ENCODE results near the gene FNIP2. TPM values are rescaled to one million over a fixed set of nuclear protein-coding genes. Genes with fewer than 3 reads are reported as not detected.

Gene FNIP2
- total and polyA plus RNA-seq, 2 experiments from 2014 or later: 1.8 to 22.4 TPM

GRCh38 chr4:158819942-158820786, 51.3 kb downstream of the FNIP2 start:
- Histone ChIP-seq H3K79me2 (ENCODE audit: insufficient read depth) (peaks cover 85% of the 10 kb centered on the region), H3K4me1 (ENCODE audit: insufficient read depth) (peaks cover 46% of the 10 kb centered on the region), H3K27me3 (replicated peaks; ENCODE audit: insufficient read depth) (no peaks in the 10 kb centered on the region), H3K9ac (no peak overlapping the region), H3K27ac (peak overlapping the region; percentile 40; the same call in 1 of the 2 replicates), H3F3A (ENCODE audit: insufficient read depth) (peaks cover 23% of the 10 kb centered on the region), H3K36me3 (ENCODE audit: low read depth) (no peaks in the 10 kb centered on the region), H3K4me3 (no peak overlapping the region), H3K4me2 (ENCODE audit: unreplicated experiment) (no peak overlapping the region), H3K9me2 (ENCODE audit: insufficient read depth) (no peaks in the 10 kb centered on the region), H3K9me3 (ENCODE audit: low read depth) (no peaks in the 10 kb centered on the region), H2AFZ (no peak overlapping the region), H4K20me1 (ENCODE audit: insufficient read depth) (no peaks in the 10 kb centered on the region)
- no peak for TF ChIP-seq EZH2 (IDR thresholded peaks at IDR 0.05; ENCODE audit: insufficient read depth, poor library complexity, severe bottlenecking)
- TF ChIP-seq EZH2phosphoT487 (IDR thresholded peaks at IDR 0.05; ENCODE audit: insufficient read depth, low read depth): no peak
- DNase-seq: no peak
- 78 to 81% methylated on average over 2 of the region's 2 CpGs for WGBS, 2 experiments (ENCODE audit: low coverage in 1 of 2, low lambda C conversion rate in 2 of 2, missing lambda C conversion rate in 2 of 2)
- in situ Hi-C loops (cut with MboI): no loop called here

GRCh38 chr4:158821228-158821971, 52.6 kb downstream of the FNIP2 start:
- H3K27ac ChIP-seq: peak overlapping the region; percentile 40
- peak; percentile 78 for DNase-seq
- H3K4me1 ChIP-seq (ENCODE audit: insufficient read depth): peaks cover 52% of the 10 kb centered on the region
- H3K36me3 ChIP-seq (ENCODE audit: low read depth): no peaks in the 10 kb centered on the region
- H3K9me3 ChIP-seq (ENCODE audit: low read depth): no peaks in the 10 kb centered on the region
- TF ChIP-seq EZH2 (IDR thresholded peaks at IDR 0.05; ENCODE audit: insufficient read depth, poor library complexity, severe bottlenecking) (no peak), EZH2phosphoT487 (IDR thresholded peaks at IDR 0.05; ENCODE audit: insufficient read depth, low read depth) (no peak)
- 84 to 85% methylated on average over 4 of the region's 4 CpGs for WGBS, 2 experiments (ENCODE audit: low coverage in 1 of 2, low lambda C conversion rate in 2 of 2, missing lambda C conversion rate in 2 of 2)
- peaks cover 73% of the 10 kb centered on the region for H3K79me2 ChIP-seq (ENCODE audit: insufficient read depth)
- no peak overlapping the region for H2AFZ ChIP-seq
- peak overlapping the region; percentile 45 for H3K9ac ChIP-seq
- in situ Hi-C loops (cut with MboI): no loop called here
- H3K27me3 ChIP-seq (replicated peaks; ENCODE audit: insufficient read depth): no peaks in the 10 kb centered on the region
- no peaks in the 10 kb centered on the region for H3K9me2 ChIP-seq (ENCODE audit: insufficient read depth)
- H3F3A ChIP-seq (ENCODE audit: insufficient read depth): peaks cover 30% of the 10 kb centered on the region
- H4K20me1 ChIP-seq (ENCODE audit: insufficient read depth): no peaks in the 10 kb centered on the region
- H3K4me3 ChIP-seq: no peak overlapping the region
- peak overlapping the region; percentile 23 for H3K4me2 ChIP-seq (ENCODE audit: unreplicated experiment)

- Histone ChIP-seq H3F3A (ENCODE audit: insufficient read depth) (peaks cover 30% of the 10 kb centered on the region), H3K27ac (no peak overlapping the region), H3K36me3 (ENCODE audit: low read depth) (no peaks in the 10 kb centered on the region; the same call in 1 of the 2 replicates), H3K4me3 (no peak overlapping the region), H4K20me1 (ENCODE audit: insufficient read depth) (no peaks in the 10 kb centered on the region), H3K9me2 (ENCODE audit: insufficient read depth) (no peaks in the 10 kb centered on the region), H3K4me2 (ENCODE audit: unreplicated experiment) (no peak overlapping the region), H3K27me3 (replicated peaks; ENCODE audit: insufficient read depth) (no peaks in the 10 kb centered on the region), H3K9me3 (ENCODE audit: low read depth) (no peaks in the 10 kb centered on the region), H2AFZ (no peak overlapping the region), H3K9ac (no peak overlapping the region), H3K4me1 (ENCODE audit: insufficient read depth) (peaks cover 52% of the 10 kb centered on the region), H3K79me2 (ENCODE audit: insufficient read depth) (peaks cover 63% of the 10 kb centered on the region)
- DNase-seq: no peak
- in situ Hi-C loops (cut with MboI): no loop called here
- TF ChIP-seq EZH2 (IDR thresholded peaks at IDR 0.05; ENCODE audit: insufficient read depth, poor library complexity, severe bottlenecking): no peak
- TF ChIP-seq EZH2phosphoT487 (IDR thresholded peaks at IDR 0.05; ENCODE audit: insufficient read depth, low read depth): no peak
- WGBS, 2 experiments (ENCODE audit: low coverage in 1 of 2, low lambda C conversion rate in 2 of 2, missing lambda C conversion rate in 2 of 2): 98 to 99% methylated on average over 7 of the region's 7 CpGs
Observed at GRCh38 chr4:158822348-158822747, 53.5 kb downstream of the FNIP2 start.

- no peak overlapping the region for H3K4me3 ChIP-seq
- no peaks in the 10 kb centered on the region for H3K9me2 ChIP-seq (ENCODE audit: insufficient read depth)
- 40 to 45% methylated on average over 3 of the region's 3 CpGs for WGBS, 2 experiments (ENCODE audit: low coverage in 1 of 2, low lambda C conversion rate in 2 of 2, missing lambda C conversion rate in 2 of 2)
- H4K20me1 ChIP-seq (ENCODE audit: insufficient read depth): no peaks in the 10 kb centered on the region
- peaks cover 30% of the 10 kb centered on the region for H3F3A ChIP-seq (ENCODE audit: insufficient read depth)
- no peak overlapping the region for H2AFZ ChIP-seq
- DNase-seq: peak; percentile 71
- peaks cover 52% of the 10 kb centered on the region for H3K4me1 ChIP-seq (ENCODE audit: insufficient read depth)
- no peaks in the 10 kb centered on the region for H3K27me3 ChIP-seq (replicated peaks; ENCODE audit: insufficient read depth)
- H3K27ac ChIP-seq: peak overlapping the region; percentile 67
- in situ Hi-C loops (cut with MboI): no loop called here
- TF ChIP-seq EZH2phosphoT487 (IDR thresholded peaks at IDR 0.05; ENCODE audit: insufficient read depth, low read depth) (no peak), EZH2 (IDR thresholded peaks at IDR 0.05; ENCODE audit: insufficient read depth, poor library complexity, severe bottlenecking) (no peak)
- H3K9ac ChIP-seq: no peak overlapping the region
- no peaks in the 10 kb centered on the region; the same call in 1 of the 2 replicates for H3K36me3 ChIP-seq (ENCODE audit: low read depth)
- H3K9me3 ChIP-seq (ENCODE audit: low read depth): no peaks in the 10 kb centered on the region
- no peak overlapping the region for H3K4me2 ChIP-seq (ENCODE audit: unreplicated experiment)
- H3K79me2 ChIP-seq (ENCODE audit: insufficient read depth): peaks cover 52% of the 10 kb centered on the region
Observed at GRCh38 chr4:158823461-158823873, 54.6 kb downstream of the FNIP2 start.
